Activated T-cell treated with anti-CD3 and anti-CD28 coated beads for 48 hours (primary cell): Measurements from ENCODE around the gene TTLL10.

ENCODE experiments used
- DNase-seq: peaks from one replicate; pipeline ENCODE4 v3.0.0-alpha.2; 2020; ENCODE audit warnings: low read depth

The TTLL10 gene

DNA sequence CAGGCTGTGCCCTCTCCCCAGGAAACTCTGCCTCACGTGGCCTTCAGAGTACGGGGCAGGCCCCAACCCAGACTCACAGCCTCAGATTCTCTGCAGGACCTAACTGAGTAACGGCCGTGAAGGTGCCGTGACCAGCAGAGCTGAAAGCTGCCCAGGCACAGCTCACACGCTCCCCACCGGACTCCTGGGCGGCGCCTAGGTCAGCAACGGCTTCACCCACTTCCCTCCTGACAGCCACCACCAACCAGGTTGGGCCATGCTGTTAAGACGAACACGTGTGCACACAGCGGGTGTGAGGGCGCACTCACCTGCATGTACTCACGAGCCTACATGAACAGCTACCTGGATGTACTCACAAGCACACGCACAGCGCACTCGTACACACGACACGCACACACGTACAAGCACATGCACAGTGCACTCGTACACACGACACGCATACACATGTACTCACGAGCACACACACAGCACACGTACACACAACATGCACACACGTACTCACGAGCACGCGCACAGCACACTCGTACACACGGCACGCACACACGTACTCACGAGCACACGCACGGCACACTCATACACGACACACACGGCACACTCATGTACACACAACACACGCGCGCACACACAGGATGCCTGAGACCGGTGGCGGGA lies 49.0 kb downstream of the TTLL10 start:
- DNase-seq, result no peak

DNA sequence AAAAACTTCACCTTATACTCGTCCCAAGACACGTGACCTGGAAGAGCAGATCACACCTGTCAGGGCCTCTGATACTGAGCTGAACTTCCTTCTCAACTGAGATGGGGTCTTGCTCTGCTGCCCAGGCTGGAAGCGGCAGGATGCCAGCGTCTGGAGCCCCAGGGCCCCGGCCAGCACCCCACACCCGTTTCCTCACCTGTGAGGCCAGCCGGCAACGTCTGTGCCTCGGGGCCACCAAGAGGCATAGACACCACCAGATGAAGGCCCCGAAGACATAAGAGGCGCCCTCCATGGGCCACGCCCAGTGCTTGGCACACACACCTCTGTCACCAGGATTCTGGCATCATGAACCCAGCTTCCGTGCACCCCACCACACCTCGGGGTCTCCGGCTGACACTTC lies 49.6 kb downstream of the TTLL10 start:
- no peak for DNase-seq

- DNase-seq, result no peak
Measured at GRCh38 chr1:1223891-1224290, 50.2 kb downstream of the TTLL10 start.

GRCh38 chr1:1225238-1225845 lies 51.7 kb downstream of the TTLL10 start:
- DNase-seq, result no peak

- DNase-seq, result no peak
Measured at GRCh38 chr1:1225913-1226312, 52.2 kb downstream of the TTLL10 start.

DNA sequence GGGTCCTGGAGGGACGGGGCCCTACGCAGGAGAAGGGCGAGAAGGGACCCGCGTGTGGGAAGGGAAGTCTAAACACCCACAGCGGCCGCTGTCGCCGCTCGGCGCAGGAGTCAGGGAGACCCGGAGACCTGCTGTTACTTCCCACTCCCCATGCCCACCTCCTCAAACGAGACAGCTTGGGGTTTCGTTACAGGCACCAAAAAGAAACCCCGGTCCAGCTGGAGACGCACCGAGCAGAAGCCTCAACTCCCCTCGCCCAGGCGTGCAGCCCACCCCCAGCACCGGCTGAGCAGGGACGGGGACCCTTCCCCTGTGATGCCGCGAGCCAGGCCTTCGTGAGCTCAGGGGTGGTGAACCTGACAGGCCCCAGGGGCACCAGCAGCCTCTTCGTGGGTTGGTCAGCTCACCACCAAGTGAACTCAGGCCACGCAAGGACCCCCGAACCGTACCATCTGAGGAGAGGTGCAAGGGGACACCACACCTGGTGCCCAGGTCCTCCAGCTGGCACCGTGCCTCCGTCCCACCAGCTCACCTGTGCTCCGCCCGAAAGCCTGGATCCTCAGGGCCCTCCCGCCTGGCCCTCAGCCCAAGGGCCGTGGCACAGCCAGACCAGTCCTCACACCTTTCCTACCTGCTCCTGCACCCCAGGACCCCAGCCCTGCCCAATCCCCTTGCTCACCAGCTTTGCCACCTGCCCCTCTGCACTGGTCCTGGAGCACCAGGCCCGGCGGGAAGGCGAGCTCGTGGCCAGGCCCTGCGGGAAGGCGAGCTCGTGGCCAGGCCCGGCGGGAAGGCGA lies 53.1 kb downstream of the TTLL10 start:
- DNase-seq, result no peak

- DNase-seq, result no peak
Measured at GRCh38 chr1:1227386-1227785, 53.7 kb downstream of the TTLL10 start.

DNA sequence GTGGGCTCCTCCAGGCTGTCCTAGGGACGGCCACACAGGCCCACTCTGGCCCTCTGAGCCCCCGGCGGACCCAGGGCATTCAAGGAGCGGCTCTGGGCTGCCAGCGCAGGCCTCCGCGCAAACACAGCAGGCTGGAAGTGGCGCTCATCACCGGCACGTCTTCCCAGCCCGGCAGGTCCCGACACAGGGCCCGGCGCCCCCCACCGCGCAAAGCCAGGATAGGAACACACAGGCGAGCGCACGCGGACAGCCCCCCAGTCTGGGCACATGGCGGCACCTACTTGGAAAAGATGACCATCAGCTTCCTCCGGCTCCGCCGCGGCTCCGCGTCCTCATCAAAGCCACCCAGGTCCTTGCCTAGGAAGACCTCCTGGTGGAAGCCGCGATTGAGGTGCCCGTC lies 54.5 kb downstream of the TTLL10 start:
- DNase-seq, result no peak

DNA sequence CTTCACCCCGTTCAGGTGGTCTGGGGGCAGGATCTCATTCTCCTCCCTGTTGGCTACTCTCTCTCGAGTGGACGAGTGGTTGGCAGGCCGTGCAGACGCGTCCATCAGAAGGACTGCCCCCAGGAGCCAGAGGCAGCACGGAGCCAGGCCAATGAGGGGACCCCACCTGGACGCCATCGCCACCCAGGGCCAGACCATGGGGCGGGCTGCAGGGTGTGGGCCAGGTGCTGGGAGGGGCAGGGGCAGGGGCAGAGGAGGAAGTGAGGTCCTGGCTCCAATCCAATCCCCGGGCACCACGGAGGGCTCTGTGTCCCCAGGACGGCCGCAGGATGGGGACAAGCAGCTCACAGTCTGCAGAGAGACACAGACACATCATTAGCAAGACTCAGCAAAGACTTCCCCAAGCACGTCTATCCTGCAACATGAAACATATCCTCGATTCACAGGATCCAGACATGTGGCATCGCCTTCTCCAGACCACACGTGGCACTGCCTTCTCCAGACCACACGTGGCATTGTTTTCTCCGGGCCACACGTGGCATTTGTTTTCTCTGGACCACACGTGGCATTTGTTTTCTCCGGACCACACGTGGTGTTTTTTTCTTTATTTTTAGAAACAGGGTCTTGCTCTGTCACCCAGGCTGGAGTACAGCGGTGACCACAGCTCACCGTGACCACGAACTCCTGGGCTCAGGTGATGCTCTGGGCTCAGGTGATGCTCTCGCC lies 55.1 kb downstream of the TTLL10 start:
- DNase-seq, result no peak

DNA sequence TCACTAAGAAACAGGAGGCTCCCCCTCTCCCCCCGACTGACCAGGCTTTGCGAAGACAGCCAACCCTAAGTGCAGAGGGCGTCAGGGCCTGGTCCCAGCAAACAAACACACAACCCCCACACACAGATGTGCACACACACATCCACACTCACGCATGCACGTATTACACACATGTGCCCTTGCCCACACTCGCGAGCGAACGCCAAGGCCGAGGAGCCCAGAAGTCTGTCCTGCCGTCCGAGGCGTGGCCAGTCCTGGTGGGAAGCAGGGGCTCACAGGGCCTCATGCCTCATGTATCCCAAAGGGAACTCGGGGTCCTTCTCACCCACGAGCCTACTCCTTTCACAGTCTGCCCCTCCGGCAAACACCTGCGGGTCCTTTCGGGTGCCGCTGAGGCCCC lies 56.1 kb downstream of the TTLL10 start:
- no peak for DNase-seq

- DNase-seq, result no peak
Measured at GRCh38 chr1:1230656-1231399, 57.1 kb downstream of the TTLL10 start.

DNA sequence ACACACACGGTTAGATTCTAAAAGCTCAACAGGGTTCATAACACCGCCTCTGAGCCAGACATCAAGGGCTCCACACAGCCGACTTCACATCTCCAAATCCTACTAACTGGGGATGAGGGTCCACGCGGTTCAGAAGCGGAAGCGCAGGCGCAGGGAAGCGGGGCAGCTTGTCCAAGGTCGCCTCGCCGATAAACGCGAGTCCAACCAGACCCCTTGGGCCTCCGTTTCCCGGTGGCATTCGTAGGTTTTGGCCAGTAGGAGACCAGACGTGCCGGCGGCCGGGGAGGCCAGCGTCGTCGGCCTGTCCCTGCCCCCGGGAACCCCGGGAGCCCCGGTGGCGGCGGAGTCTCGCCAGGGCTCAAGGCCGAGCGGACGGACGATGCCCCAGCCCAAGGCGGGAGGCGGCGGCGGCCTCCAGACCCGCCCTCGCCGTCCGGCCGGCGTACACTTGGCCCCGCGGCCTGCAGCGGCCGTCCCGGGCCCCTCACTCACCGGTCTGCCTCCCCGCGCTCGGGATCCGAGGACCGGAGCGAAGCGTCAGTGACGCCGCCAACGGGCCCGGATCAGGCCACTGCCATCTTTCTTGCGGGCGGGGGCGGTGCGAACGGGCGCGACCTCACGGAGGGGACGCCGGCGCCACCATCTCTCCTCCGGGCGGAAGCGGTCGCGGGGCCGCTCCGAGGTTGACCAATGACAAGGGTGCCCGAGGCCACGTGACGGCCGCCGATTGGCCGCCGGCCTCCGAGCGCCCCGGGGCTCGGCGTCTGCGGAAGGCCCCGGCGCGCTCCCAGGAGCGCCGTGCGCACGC lies 57.9 kb downstream of the TTLL10 start, which contains the start of gene SDF4:
Gene SDF4, minus strand, starts transcription at position 602 of the 808 bp plus-strand sequence. CDS start 3,229 bp downstream, outside the sequence.
- DNase-seq, result peak; percentile 97

- no peak for DNase-seq
Measured at GRCh38 chr1:1232208-1232795, 58.6 kb downstream of the TTLL10 start, which contains the start of gene B3GALT6. B3GALT6 (plus strand) TSS chr1:1232237; CDS start chr1:1232279, 42 bp downstream.

DNA sequence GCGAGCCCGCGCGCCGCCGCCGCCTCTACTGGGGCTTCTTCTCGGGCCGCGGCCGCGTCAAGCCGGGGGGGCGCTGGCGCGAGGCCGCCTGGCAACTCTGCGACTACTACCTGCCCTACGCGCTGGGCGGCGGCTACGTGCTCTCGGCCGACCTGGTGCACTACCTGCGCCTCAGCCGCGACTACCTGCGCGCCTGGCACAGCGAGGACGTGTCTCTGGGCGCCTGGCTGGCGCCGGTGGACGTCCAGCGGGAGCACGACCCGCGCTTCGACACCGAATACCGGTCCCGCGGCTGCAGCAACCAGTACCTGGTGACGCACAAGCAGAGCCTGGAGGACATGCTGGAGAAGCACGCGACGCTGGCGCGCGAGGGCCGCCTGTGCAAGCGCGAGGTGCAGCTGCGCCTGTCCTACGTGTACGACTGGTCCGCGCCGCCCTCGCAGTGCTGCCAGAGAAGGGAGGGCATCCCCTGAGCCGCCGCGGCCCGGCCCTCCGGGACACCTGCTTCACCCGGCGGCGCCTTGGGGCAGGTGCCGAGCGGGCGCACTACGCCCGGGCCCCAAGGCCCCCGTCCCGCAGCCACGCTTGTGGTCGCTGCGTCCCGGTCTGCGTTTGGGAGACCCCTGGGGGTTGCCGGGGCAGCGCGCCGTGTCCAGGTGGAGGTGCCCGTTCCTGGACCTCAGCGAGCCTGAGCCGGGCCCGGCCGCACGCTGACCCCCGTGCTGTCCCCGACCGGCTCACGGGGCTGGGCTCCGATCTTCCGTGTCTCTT lies 59.3 kb downstream of the TTLL10 start:
- no peak for DNase-seq

- no peak for DNase-seq
Measured at GRCh38 chr1:1233567-1233892, 59.9 kb downstream of the TTLL10 start.

DNA sequence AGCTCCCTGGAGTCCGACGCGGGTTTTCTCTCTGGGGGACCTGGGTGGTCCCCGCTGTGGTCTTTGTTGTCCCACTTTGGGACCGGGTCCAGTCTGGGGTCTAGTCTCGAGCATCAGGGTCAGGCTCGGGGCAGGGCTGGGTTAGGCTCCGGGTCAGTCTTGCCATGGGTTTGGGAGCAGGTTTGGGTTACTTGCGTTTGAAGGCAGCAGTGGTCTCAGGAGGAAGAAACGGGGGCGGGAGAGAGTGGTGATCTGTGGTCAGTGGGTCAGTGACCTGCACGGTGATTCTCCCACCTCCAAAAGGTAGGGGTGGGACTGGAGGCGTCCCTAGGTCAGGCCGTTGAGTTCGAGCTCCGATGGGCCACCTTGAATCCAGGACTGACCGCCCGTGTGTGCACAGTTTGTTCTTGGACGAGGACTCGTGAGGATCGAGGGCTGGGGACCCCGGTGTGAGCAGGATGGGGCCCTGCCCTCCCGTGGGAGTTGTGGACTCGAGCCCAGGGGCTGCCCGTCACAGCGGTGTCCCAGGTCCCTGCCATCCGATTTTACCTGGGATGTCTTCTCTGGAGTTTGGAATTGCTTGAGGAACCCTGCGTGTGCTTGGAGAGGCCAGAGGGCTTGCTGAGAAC lies 60.6 kb downstream of the TTLL10 start:
- DNase-seq, result no peak

DNA sequence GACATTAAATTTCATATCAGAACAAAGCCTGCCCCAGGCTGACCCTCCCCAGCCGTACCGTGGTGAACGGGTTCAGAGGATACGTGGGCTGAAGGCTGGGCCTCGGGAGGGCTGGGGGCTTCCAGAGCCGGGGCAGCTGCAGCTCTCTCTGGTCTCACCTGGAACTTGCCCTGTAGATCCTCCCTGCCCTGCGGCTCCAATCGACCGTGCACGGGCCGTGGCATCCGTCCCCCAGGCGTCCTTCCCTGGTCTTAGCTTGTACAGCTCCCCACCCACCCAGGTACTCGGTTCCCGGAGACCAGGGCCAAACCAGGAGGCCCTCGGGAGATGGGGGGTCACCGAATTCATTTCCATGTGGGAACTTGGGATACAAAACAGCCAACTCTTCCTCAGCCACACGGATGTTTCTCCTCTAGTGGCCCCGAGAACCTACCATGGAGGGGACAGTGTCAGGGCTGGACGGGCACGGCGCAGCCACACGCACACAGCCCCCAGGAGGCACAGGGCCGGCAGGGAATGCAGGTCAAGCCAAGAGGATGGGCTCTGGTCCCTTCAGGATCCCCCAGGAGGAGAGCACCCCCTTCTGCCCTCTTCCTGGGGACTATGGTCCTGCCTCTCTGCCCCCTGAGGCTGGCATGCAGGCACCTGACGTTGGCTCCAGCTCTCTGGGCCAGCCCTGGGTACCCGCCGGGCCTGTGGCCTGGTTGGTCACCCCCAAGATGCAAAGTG lies 61.5 kb downstream of the TTLL10 start:
- no peak for DNase-seq

GRCh38 chr1:1236176-1236763 lies 62.6 kb downstream of the TTLL10 start:
- no peak for DNase-seq
